Upper lobe of left lung (tissue), 4 donors: ENCODE results near the gene SERPINB8.

Experiments used
- CTCF ChIP-seq, 6 experiments: fragments of 450-650 bp in 4 of 6; fragments of 200-600 bp in 2 of 6; sonication (generic) in 2 of 6; IDR thresholded peaks; one replicate each; pipeline ENCODE4 v1.5.1; 2016 to 2019; ENCODE audit warnings: antibody characterized with exemption in 6 of 6
- EP300 ChIP-seq, 4 donors: sonication (generic); formaldehyde crosslinking; IDR thresholded peaks; one replicate each; pipeline ENCODE4 v1.5.1; 2017; ENCODE audit warnings: antibody characterized with exemption in 4 of 4, control low read depth in 2 of 4
- POLR2A ChIP-seq, 4 donors: fragments of 450-650 bp; IDR thresholded peaks; one replicate each; pipeline ENCODE4 v1.5.1; 2016 to 2017; ENCODE audit warnings: antibody characterized with exemption in 4 of 4, mild to moderate bottlenecking in 2 of 4
- POLR2AphosphoS5 ChIP-seq, 2 donors: sonication (generic); formaldehyde crosslinking; IDR thresholded peaks; one replicate each; pipeline ENCODE4 v1.5.1; 2017; ENCODE audit warnings: antibody characterized with exemption in 2 of 2

DNA sequence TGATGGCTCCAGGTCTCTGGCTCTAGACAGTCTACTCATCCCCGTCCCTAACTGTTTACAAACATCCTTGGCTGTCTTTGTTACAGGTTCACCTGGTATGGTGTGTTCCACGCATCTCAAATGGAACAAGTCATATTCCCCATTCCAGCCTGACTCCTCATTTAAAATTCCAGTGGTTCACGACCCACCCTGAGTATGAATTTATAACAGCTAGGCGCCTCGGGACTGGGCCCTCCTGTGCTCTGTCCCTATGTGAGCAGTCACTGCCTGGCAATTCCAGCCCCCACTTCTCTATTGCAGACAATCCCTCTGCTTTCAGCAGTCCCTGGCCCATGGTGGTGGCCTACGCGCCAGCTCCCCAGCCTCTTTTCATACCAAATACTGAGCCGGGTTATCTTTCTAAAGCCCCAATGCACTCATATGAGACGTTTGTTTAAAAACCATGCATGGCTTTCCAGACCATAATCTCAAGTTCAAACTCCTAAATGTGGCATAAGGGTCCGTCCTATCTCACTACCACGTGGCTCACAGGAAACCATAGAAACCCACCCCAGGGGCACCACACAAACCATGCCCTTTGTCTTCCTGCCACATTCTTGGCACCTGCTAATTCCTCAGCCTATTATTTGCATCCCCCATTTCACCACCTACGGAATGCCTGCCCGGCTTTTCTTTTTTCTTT is 1.6 kb downstream of the SERPINB8 start:
- TF ChIP-seq POLR2A (IDR thresholded peaks at IDR 0.05) (no peak), POLR2AphosphoS5 (IDR thresholded peaks at IDR 0.05) (no peak), CTCF (IDR thresholded peaks at IDR 0.05) (no peak), EP300 (IDR thresholded peaks at IDR 0.05) (no peak)
